ENCODE results near the gene TAF4B.
"Not testable (repeated sequence)": the region's sequence is repeated elsewhere in the genome, so short reads cannot be mapped to it uniquely, and the experiment has no call there.

The TAF4B gene, protein sequence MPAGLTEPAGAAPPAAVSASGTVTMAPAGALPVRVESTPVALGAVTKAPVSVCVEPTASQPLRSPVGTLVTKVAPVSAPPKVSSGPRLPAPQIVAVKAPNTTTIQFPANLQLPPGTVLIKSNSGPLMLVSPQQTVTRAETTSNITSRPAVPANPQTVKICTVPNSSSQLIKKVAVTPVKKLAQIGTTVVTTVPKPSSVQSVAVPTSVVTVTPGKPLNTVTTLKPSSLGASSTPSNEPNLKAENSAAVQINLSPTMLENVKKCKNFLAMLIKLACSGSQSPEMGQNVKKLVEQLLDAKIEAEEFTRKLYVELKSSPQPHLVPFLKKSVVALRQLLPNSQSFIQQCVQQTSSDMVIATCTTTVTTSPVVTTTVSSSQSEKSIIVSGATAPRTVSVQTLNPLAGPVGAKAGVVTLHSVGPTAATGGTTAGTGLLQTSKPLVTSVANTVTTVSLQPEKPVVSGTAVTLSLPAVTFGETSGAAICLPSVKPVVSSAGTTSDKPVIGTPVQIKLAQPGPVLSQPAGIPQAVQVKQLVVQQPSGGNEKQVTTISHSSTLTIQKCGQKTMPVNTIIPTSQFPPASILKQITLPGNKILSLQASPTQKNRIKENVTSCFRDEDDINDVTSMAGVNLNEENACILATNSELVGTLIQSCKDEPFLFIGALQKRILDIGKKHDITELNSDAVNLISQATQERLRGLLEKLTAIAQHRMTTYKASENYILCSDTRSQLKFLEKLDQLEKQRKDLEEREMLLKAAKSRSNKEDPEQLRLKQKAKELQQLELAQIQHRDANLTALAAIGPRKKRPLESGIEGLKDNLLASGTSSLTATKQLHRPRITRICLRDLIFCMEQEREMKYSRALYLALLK

GRCh38 chr18:26226229-26227050 is at the start of gene TAF4B:
Gene TAF4B, plus strand, starts transcription at chr18:26226445. Its CDS starts 489 bp downstream, at chr18:26226934.
- DNase-seq: peak; percentile 75

- no peak for DNase-seq
Observed at GRCh38 chr18:26181343-26181826, 44.9 kb upstream of the TAF4B start.

DNA sequence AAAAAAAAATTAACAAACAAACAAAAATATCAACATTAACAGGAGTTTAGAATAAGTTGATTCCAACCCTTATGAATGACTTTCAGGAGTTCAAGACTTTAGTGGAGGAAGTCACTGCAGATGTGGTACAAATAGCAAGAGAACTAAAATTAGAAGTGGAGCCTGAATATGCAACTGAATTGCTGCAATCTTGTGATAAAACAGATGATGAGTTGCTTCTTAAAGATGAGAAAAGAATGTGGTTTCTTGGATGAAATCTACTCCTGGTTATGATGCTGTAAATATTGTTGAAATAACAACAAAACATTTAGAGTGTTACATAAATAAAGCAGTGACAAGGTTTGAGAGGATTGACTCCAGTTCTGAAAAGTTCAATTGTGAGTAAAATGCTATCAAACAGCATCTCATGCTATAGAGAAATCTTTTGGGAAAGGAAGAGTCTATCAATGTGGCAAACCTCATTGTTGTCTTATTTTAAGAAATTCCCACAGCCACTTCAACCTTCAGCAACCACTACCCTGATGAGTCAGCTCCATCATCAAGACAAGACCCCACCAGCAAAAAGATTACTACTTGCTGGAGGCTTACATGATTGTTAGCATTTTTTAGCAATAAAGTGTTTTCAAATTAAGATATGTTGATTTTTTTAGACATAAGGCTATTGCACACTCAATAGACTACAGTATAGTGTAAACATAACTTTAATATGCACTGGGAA is 42.7 kb upstream of the TAF4B start:
- DNase-seq: no peak

DNA sequence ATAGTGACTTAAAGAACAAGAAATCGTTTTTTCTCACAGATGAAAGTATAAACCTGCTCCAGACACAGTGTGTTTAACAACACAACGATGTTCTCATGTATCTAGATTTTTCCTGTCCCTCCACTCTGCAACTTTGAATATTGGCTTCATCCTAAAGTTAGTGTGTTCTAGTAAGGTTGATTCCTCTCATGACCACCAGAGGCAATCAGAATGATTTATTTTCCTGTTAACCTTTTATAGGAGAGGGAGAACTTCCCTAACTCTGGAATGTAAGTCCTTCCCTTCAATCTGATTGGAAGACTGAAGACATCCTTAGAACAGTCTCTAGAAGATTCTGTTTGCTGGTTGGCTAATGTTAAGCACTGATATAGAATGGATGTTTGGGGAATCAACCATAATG is 41.0 kb upstream of the TAF4B start:
- DNase-seq: no peak

GRCh38 chr18:26190506-26190905 is 35.7 kb upstream of the TAF4B start:
- DNase-seq: no peak

- DNase-seq: no peak
Observed at GRCh38 chr18:26192233-26192632, 34.0 kb upstream of the TAF4B start.

DNA sequence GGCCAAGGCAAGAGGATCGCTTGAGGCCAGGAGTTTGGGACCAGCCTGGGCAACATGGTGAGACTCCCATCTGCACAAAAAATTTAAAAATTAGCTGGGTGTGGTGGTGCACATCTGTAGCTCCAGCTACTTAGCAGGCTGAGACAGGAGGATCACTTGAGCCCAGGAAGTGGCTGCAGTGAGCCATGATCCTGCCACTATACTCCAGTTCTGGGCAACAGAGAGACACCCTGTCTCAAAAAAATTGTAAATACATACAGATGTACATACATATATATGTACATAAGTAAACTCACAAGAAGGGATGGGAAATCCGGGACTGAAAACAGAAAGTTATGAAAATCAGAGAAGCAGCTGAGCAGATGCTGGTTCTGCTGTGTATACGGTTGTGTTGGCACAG is 29.6 kb upstream of the TAF4B start:
- DNase-seq: no peak

DNA sequence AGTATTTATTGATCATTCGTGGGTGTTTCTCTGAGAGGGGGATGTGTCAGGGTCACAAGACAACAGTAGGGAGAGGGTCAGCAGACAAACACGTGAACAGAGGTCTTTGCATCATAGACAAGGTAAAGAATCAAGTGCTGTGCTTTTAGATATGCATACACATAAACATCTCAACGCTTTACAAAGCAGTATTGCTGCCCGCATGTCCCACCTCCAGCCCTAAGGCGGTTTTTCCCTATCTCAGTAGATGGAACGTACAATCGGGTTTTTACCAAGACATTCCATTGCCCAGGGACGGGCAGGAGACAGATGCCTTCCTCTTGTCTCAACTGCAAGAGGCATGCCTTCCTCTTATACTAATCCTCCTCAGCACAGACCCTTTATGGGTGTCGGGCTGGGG is 24.2 kb upstream of the TAF4B start:
- DNase-seq: not testable (repeated sequence)

GRCh38 chr18:26205318-26205717 is 20.9 kb upstream of the TAF4B start:
- DNase-seq: no peak

GRCh38 chr18:26206488-26206887 is 19.8 kb upstream of the TAF4B start:
- no peak for DNase-seq

DNA sequence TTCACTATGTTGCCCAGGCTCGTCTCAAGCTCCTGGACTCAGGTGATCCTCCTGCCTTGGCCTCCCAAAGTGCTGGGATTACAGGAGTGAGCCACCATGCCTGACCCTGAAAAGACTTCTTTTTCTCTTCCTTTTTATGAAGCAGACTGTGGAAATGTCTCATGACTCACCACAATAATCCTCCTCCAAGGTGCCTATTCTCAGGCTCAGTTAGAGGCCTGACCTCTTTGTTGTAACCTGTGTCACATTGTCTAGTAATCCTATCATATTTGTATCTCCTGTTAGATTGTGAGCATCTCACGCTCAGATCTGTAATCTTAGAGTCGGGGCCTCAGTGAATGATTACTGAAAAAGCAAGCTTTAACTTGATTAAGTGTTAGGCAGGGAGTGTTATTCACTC is 18.3 kb upstream of the TAF4B start:
- no peak for DNase-seq

DNA sequence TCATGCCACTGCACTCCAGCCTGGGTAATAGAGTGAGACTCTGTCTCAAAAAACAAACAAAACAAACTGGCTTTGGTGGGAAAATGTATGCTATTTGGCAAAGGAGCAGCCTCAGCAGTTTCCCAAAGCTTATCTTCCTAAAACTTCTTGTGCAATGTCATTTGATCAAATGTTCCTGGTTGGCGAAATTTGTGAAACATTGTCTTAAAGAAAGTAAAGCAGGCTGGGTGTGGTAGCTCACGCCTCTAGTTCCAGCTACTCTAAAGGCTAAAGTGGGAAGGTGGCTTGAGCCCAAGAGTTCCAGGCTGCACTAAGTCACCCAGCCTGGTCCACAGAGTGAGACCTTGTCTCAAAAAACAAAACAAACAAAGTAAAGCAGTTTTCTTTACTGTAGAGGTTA is 17.3 kb upstream of the TAF4B start:
- DNase-seq: no peak

DNA sequence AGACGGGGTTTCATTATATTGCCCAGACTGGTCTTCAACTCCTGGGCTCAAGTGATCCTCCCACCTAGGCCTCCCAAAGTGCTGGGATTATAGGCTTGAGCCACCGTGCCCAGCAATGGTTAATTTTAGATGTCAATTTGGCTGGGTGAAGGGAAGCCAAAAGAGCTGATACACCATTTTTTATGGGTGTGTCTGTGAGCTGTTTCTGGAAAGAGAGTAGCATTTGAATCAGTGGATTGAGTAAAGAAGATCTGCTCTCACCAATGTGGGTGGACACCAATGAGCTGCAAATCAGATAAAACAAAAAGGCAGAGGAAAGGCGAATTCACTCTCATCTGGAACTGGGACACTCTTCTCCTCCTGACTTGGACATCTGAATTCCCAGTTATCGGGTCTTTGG is 16.1 kb upstream of the TAF4B start:
- DNase-seq: no peak

GRCh38 chr18:26215247-26215970 is 10.8 kb upstream of the TAF4B start:
- no peak for DNase-seq

DNA sequence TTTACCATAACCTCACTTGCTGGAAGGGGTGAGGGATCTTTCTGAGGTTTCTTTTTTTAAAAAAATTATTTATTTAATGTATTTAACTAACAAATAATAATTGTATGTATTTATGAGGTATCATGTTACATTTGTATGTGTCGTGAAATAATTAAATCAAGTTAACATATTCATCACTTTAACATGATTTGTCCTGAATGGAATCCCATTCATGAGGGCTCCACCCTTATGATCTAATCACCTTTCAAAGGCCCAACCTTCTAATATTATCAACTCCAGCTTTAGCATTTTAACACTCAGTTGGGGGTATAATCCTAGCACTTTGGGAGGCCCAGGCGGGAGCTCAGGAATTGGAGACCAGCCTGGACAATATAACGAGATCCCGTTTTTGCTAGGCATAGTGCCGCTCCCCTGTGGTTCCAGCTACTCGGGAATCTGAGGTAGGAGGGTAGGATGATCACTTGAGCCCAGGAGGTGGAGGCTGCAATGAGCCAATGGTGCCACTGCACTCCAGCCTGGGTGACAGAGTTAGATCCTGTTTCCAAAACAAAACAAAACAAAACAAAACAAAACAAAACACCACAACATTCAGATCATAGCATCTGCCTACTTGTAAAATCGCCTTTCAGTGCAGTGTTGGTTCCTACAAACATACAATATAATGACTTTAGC is 1.1 kb upstream of the TAF4B start:
- DNase-seq: no peak

- no peak for DNase-seq
Observed at GRCh38 chr18:26225915-26226228, 373 bp upstream of the TAF4B start.

GRCh38 chr18:26227051-26227670 is 916 bp downstream of the TAF4B start:
- peak; percentile 35 for DNase-seq

- DNase-seq: no peak
Observed at GRCh38 chr18:26228562-26229260, 2.5 kb downstream of the TAF4B start.

- DNase-seq: no peak
Observed at GRCh38 chr18:26230497-26230896, 4.3 kb downstream of the TAF4B start.

GRCh38 chr18:26233208-26233607 is 7.0 kb downstream of the TAF4B start:
- no peak for DNase-seq
